Activated CD8-positive, alpha-beta memory T cell treated with anti-CD3 and anti-CD28 coated beads, Interleukin-2, amount 50 U/mL, for 24 hours (primary cell): ENCODE measurements around the gene TEX54.
"Not testable (repeated sequence)": the region's sequence is repeated elsewhere in the genome, so short reads cannot be mapped to it uniquely, and the experiment has no call there.

Experiments used
- DNase-seq: peaks from one replicate; pipeline ENCODE4 v3.0.0-alpha.2; 2020; ENCODE audit errors: extremely low read depth

TEX54 gene

DNA sequence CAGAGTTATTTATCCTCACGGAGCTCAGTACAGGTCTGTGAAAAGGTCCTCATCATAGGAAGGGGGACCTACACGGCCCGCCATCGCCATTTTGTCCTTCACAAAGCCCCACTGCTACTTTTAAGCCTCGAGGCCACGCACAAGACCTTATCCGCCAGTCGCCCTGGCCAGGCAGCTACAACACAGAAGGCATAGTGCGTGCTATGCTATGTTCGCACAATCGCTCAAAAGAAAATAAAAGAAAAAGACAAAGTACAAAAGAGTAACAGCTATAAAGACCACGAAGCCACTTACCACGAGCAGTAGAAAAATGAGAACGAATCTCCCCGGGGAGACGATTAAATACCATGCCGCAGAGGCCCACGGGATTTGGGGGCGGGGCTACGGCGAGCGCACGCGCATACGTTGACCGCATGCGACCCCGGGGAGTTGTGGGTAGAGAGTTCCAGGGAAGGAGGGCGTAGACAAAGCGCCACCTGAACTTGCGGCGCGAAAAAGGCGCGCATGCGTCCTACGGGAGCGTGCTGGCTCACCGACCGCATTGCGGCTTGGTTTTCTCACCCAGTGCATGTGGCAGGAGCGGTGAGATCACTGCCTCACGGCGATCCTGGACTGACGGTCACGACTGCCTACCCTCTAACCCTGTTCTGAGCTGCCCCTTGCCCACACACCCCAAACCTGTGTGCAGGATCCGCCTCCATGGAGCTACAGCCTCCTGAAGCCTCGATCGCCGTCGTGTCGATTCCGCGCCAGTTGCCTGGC is 23.1 kb upstream of the TEX54 start:
- DNase-seq: peak; percentile 95

DNA sequence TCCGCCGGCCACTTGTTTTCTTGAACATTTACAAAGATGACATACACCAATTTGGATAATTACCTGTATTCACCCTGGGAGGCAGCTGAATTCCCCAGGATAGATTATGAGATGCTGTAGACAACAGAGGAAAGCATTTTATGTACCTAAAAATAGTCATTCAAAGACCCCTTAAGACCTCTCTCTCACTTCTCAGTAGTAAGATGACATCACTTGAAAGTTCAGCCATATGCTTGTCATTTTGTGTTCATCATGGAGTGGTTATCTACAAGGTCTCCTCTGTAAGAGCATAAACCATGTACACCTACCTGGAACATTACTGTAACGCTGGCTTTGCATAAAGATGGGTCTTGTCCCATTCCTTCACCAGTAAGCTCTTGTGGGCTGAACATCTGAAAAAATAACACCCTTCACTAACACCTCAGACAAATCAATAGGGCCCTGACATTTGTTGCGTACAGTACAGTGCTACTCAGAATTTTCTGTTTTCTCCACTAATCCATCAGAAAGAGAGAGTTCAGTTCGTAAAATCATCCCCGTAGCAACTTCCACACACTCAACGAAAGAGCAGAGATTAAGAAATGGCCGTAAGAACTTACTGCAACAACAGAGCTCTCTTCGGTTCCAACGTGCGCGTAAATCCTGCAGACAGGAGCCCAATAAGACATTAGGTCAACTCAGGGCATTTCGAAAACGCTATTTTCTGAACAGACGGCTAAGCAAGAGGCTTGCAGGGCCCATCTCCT is 22.4 kb upstream of the TEX54 start:
- DNase-seq: no peak

DNA sequence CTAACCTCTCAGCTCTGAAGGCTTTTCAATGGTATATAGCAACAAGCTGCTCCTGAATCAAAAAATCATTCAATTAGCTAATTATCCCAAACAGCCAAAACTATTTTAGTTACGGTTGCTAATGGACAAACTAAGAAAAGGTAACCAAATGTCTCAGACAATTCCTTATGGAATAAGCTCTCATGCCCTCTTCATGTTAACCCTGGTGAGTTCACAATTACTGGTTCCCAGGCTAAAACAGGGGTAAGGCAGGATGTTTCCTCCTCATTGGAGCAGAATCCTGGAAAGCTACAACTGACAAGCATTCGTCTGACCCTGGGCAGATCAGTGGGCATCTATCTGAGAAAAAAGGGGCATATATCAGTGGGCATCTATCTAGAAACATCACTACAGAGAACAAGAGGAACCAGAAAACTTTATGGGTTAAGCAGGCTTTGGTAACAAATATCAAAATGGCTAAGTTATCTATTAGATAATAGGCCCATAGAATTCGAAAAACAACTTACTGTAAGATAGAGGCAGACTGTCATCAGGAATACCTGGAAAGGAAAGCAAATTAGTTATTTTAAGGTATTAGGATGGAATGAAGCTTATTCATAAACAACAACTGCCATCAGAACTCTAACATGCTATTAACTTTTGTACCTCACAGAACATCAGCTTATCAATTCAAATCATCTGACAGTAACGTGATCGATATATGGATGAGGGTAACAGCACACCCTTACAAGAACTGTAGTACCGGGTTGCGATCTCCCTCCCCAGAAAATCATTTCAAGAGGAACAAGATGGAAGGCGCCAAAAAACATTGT is 21.6 kb upstream of the TEX54 start:
- DNase-seq: no peak

- no peak for DNase-seq
These were observed 20.8 kb upstream of the TEX54 start for GRCh38 chr11:62853279-62853965.

- no peak for DNase-seq
These were observed 20.0 kb upstream of the TEX54 start for GRCh38 chr11:62852523-62853188.

DNA sequence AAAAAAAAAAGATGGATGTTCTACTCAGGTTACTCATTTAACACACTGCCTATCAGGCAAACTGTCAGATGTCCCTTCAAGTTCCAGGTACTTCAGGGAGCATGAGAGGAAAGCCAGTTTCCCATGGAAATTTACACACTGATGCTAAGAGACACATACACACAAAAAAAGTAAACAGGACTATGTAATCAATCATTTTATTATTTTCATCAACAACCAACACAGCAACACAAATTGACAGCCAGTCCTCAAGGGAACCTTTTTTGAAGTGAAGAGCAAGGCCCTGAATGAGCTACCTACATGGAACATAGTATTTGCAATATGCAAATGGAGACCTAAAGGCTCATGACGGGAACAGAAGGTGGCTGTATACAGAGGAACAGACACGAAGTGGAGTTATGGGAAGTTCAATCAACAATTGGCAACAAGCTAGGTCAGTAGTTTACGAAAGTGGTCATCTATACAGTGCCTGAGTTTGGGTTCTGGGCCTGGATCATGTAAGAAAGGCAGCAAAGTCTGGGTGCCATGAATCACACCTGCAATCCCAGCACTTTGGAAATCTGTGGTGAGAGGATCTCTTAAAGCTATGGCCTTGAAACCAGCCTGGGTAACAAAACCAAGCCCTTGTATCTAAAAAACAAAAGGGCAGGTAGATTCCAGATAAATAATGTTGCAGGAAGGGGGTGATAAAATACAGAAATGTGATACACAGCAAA is 19.3 kb upstream of the TEX54 start:
- DNase-seq: no peak

GRCh38 chr11:62850911-62851806 is 18.5 kb upstream of the TEX54 start:
- DNase-seq: no peak

GRCh38 chr11:62847767-62848314 is 15.2 kb upstream of the TEX54 start:
- no peak for DNase-seq

DNA sequence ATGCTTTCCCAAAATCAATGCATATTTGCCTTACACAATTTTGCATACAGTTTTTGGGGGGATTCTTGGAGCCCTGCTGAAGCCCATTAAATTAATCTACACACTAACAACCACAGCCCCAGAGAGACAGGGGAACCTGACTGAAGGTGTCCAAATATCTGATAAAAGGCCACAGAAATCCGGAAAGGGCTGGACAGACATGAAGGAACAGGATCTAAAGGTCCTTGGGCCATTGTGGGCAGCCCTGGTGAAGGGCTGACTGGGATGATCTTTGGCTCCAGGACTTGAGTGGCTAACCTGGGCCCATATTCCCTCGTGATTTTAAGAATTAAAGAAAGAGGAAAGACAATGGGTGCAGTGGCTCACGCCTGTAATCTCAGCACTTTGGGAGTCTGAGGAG is 13.5 kb upstream of the TEX54 start:
- no peak for DNase-seq

- no peak for DNase-seq
These were observed 11.5 kb upstream of the TEX54 start for GRCh38 chr11:62844154-62844553.

GRCh38 chr11:62843466-62843865 is 10.8 kb upstream of the TEX54 start:
- DNase-seq: no peak

- not testable (repeated sequence) for DNase-seq
These were observed 10.2 kb upstream of the TEX54 start for GRCh38 chr11:62842891-62843290.

DNA sequence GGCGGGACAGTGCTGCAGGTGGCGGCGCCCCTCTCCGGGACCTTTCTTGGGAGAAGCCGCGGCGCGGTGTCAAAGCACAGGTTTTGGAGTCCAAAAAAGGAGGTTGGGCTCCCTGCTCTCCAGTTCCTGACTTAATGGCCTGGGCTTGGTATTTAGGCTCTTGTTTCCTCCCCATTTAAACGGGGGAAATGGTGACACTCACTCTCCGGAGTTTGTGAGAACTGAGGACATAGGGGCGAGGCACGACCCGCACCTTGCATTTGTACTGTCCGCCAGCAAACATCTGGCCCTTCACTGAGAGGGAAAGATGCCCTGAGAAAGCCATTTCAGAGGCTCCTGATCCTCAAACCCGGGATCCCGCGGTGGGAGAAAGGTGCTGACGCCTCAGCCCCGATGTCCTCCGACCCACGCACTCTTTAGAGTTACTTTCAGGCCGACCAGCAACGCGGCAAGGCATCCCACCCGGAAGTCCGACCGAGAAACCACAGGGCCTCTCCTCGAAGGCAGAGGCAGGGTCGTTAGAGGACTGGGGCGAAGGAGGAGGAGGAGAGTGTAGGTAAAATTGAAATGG is 9.6 kb upstream of the TEX54 start:
- no peak for DNase-seq

GRCh38 chr11:62841361-62842170 is 8.9 kb upstream of the TEX54 start:
- DNase-seq: peak; percentile 62

- peak; percentile 69 for DNase-seq
These were observed 8.2 kb upstream of the TEX54 start for GRCh38 chr11:62840721-62841360.

GRCh38 chr11:62839050-62839945 is 6.7 kb upstream of the TEX54 start, which contains the start of gene WDR74:
WDR74 (minus strand) TSS chr11:62839590; CDS start chr11:62839570, 20 bp downstream.
- DNase-seq: peak; percentile 87
